OCI-LY3 (cell line): ENCODE measurements around the gene KCTD8.

Source experiments
- CTCF ChIP-seq: fragments of 200-600, 300-600 bp; sonication (generic); IDR thresholded peaks from 2 replicates; pipeline ENCODE4 v1.5.1; 2014; ENCODE audit warnings: antibody characterized with exemption, low read length, low read depth
- EZH2phosphoT487 ChIP-seq: fragments of 200-600 bp; shearing (Covaris generic); IDR thresholded peaks from 2 replicates; pipeline ENCODE4 v1.6.1; 2018; ENCODE audit warnings: antibody characterized with exemption, mixed run types, low read depth

GRCh38 chr4:44165938-44166337, 282.7 kb downstream of the KCTD8 start:
- TF ChIP-seq CTCF (no peak), EZH2phosphoT487 (no peak)
